NCI-H1048 (cell line): ENCODE measurements around the gene PSD2.

Experiments used
- DNase-seq: peaks from one replicate; lab custom pipeline; 2025; lab: John Stamatoyannopoulos, UW

The PSD2 gene

DNA sequence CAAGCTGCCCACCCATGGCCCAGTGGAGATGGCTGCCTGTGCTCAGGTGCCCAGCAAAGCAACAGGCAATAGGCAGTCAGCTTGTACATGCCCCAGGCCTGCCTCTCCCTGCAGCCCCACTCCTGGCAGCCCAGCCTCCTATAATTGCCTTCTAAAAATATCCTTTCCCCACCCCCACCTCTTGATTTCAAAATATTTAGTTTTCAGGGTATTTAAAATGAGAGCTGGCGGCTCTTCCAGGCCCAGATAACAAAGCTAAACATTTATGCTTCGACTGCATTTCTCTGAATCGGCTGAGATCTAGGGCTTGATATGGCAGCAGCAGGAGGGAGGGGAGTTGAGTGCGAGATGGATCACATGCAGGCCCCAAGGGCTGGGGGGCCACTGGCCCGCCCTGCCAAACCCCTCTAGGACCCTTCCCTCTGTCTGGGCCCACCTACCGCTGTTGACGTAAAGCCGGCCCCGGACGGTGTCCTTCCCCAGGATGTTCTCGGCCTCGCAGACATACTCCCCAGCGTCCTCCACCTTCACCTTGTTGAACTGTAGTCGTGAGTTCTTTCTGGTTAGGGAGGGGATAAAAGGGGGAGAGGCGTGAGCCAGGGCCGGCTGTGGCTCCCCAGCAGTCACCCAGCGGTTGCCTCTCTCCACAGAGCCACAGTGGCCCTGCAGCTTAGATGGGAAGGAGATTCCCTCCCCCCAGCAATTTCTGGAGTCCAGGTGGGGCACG is 85.0 kb downstream of the PSD2 start:
- DNase-seq: no peak

DNA sequence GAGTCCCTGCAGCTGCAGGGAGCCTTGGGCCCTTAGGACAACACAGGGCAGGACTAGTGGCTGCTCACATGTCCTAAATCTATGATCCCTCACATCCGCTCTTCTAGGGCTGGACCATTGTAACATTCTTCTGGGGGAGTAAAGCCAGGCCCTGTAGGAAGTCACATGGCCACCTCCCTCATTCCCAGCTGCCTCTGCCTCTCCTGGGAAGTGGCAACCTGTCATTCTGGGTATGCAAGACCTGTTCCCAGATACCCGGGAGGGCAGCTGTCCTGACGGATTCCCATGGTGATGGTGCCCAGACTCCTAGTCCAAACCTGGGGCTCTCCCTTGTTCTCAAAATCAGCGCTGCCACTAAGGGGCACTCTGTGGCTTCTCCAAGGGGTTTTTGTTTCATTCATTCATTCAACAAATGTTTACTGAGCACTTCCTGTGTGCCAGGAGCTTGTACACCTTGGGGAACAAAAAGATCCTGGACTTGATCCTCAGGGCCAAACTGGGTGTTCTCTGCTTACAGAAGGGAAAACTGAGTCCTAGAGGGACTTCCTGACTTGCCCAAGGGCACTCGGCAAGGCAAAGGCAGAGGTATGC is 85.6 kb downstream of the PSD2 start:
- DNase-seq: no peak

DNA sequence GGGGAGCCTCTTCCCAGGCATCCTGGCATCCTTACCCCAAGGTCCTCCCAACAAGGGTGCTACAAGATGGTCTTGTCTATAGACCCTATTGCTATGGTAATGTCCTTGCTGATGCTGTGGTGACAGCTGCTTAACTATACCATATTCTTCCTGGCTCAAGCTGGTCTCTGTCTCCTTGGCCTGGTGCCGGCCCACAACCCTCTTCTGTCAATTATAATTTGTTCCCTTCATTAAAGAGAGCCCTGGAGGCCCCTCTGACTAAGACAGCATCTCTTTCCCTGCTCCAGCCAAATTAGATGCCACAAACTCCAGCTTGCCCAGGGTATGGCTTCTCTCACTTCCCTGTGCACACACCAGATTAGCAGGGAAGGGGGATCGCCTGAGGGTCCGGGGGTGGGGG is 86.7 kb downstream of the PSD2 start:
- no peak for DNase-seq

DNA sequence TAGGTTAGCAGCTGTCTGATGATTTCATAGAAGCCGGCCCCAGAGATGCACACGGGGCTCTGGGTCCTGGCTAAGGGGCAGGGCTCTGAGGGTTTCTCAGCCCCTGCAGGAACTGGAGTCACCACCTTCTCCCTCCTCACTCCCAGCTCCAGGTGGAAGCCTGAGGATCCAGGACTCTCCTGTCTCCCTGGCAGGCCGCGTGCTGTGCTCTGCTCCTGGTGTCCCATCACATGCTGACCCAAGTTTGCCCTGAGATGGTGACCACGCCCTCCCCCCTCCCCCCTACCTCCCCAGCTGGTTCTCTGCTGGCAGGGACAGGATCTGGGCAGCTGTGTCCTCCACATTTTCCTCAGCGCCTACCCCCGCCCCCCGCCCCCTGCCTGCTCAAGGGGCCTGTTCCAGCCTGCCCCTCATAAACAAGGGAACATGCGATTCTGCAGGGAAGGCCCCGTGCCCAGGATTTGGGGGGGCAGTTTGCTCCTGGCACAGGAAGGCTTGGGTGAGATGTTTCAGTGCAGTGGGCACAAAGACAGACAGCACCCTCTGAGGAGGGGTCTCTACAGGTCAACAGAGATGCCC is 87.4 kb downstream of the PSD2 start:
- no peak for DNase-seq

DNA sequence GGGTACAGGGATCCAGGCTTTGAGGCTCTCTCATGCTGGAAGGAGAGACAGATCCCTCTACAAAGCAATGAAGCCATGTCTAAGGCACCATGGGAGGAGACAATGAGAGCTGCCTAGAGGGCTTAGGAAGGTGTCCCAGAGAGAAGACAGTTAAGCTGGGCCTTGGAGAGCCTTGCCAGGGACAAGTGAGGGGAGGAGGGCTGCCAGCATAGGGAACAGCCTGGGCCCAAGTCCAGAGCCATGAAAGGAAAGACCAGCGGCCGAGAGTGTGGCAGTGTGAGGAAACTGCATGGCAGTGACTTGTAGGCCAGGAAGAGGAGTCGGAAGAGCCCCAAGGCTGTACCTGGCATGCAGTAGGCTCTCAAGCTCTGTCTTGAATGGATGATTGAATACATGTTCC is 88.5 kb downstream of the PSD2 start:
- no peak for DNase-seq

DNA sequence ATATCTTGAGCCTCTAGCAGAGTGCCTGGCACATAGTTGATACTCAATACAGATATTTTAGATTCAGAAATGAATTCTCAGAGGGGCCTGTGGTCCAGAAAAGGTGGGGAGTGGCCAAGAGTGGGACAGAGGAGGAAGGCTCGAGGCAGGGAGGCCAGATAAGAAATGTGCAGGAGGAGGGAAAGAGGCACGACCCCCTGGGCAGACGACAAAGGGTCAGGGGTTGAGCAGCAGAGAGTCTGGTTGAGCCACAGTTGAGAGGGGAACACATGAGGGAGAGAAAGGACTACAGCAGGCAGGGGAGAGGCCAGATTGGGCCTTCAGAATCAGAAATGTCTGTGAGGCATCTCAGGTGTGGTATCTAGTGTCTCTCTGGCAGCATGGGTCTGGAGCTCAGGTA is 89.1 kb downstream of the PSD2 start:
- DNase-seq: no peak

DNA sequence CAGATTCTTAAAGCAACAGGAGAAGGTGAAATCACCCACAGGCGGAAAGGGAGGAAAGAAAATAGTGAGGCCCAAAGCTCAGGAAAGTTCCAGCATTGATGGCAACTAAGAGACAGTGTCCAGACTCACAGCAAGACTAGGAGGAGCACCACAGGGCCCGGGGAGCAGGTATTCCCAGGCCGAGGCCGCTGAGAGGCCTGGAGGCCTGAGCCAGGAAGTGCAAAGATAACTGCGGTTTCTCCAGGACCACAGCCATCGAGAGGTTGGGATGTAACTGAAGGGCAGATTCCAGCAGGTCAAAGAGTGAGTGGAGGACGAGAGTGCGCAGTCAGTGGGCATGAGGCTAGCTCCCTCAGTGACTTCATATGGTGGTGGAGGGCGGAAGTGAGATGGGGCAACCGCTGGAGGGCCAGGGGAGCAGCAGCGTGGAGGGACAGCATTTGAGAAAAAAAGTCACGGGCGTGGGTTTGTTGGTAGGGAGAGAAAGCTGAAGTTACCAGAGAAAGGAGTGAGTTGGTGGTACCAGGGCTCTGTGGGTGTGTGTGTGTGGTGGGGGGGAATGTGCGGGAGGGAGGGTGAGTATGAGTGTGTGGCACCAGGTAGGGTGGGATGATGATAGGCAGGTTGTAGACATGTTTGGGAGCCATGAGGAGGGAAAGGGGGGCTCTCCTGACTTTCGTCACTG is 89.7 kb downstream of the PSD2 start:
- no peak for DNase-seq

DNA sequence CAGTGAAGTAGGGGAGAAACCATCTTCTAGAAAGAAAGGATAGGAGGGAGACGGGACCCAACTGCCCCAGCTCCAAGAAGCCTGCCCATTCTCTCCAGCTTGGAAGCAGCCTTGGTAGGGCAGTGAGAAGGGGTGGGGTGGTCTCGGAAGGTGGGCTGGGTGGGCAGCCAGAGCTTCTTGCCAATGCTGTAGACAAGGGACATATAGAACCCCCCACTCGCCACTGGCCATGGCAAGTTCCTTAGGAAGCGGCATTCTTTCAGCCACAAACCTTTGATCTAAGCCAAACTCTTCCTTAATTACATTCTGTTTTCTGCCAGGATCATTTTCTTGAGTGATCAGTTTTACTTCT is 90.2 kb downstream of the PSD2 start:
- no peak for DNase-seq

DNA sequence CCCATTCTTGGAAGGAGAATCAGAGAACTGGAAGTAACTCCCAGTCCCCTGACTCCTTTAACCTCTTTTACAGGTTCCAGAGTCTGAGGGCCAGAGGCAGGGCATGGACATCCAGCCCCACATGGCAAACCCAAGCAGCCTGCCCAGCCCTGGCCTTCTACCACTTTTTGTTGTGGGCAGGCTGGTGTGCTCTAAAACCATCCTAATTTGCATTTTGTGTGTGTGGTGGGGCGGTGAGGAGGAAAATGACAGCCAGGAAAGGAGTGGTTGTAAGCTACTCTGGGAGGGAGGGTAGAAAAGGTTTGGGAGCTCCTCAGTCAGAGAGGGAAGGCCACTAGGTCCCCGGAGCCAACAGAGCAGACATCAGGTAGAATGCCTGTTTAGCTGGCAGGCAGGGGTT is 90.6 kb downstream of the PSD2 start:
- DNase-seq: no peak

DNA sequence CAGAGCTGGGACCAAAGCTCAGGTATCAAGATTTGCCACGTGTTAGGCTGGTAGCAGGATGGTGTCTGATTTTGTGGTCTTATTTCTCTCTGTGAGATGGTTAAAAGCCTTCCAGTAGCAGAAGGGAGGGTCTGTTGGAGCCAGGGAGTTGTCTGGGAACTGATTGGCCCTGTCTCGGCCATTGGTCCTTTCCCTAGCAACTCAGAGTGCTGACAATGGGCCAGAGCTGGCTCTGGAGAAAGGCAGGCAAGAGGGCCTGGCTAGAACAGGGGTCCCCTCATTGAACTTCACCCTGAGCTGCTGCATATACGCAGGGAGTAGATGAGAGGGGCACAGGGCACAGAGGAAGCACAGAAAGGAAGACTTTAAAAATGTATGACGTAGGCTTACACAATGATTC is 92.8 kb downstream of the PSD2 start:
- DNase-seq: no peak

DNA sequence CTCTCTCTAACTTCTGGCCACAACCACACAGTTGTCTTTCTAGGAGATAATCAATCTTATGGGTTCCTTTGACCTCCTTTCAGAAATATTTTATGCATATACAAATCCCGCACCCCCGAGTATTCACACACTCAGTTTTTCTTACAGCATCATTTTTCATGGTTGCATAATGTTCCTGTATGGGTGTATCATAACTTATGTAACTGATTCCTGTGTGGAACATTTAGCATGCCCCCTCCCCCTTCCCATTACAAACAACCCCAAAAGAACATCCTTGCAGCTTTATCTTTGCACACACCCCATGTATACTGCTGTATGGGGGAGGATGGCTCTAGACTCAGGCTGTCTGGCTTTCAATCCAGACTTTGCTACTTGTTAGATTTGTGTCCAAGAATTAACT is 93.8 kb downstream of the PSD2 start:
- no peak for DNase-seq

DNA sequence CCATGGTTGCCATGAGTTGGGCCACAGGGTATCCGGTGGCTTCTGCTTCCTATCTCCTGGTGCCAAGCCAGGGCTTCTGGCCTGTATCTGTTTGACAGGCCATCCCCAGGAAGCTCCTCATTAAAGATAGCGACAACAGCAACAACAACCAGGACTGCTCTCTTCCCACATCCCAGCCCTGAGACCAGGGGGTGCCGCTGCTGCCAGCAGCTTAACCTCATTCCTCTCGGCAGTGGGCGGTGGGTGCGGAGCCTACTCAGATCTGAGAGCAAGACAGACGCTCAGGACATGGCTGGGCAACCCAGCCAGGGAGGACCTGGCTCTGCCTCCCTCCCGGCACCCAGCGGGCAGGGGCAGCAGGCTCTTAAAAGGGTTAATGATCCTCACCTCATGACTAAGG is 98.3 kb downstream of the PSD2 start:
- no peak for DNase-seq
